ENCODE measurements around the gene KY.

The KY gene

GRCh38 chr3:134646086-134646485, 4.7 kb downstream of the KY start:
- no peak for TF ChIP-seq CTCF (IDR thresholded peaks at IDR 0.05; ENCODE audit: low read depth, low read length)
- no peaks in the 10 kb centered on the region for H3K36me3 ChIP-seq
- no peak overlapping the region for H3K27ac ChIP-seq
- H3K4me3 ChIP-seq (ENCODE audit: low read depth, low read length), result no peak overlapping the region
- H3K27me3 ChIP-seq (ENCODE audit: insufficient read depth, low read depth, severe bottlenecking), result peaks cover 5% of the 10 kb centered on the region
- H3K9me3 ChIP-seq (ENCODE audit: severe bottlenecking), result no peaks in the 10 kb centered on the region
- no peak for DNase-seq

GRCh38 chr3:134645515-134645914, 5.3 kb downstream of the KY start:
- no peak for DNase-seq
- Histone ChIP-seq H3K4me3 (ENCODE audit: low read depth, low read length) (no peak overlapping the region), H3K27me3 (ENCODE audit: insufficient read depth, low read depth, severe bottlenecking) (peaks cover 4% of the 10 kb centered on the region), H3K27ac (no peak overlapping the region), H3K36me3 (no peaks in the 10 kb centered on the region), H3K9me3 (ENCODE audit: severe bottlenecking) (no peaks in the 10 kb centered on the region)
- TF ChIP-seq CTCF (IDR thresholded peaks at IDR 0.05; ENCODE audit: low read depth, low read length), result no peak

- Histone ChIP-seq H3K36me3 (no peaks in the 10 kb centered on the region), H3K27ac (no peak overlapping the region), H3K4me3 (ENCODE audit: low read depth, low read length) (no peak overlapping the region), H3K9me3 (ENCODE audit: severe bottlenecking) (no peaks in the 10 kb centered on the region), H3K27me3 (ENCODE audit: insufficient read depth, low read depth, severe bottlenecking) (no peaks in the 10 kb centered on the region)
- no peak for TF ChIP-seq CTCF (IDR thresholded peaks at IDR 0.05; ENCODE audit: low read depth, low read length)
- no peak for DNase-seq
Observed at GRCh38 chr3:134644731-134645514, 5.9 kb downstream of the KY start.

- H3K27ac ChIP-seq, result no peak overlapping the region
- DNase-seq, result no peak
- H3K27me3 ChIP-seq (ENCODE audit: insufficient read depth, low read depth, severe bottlenecking), result no peaks in the 10 kb centered on the region
- H3K4me3 ChIP-seq (ENCODE audit: low read depth, low read length), result no peak overlapping the region
- H3K9me3 ChIP-seq (ENCODE audit: severe bottlenecking), result no peaks in the 10 kb centered on the region
- H3K36me3 ChIP-seq, result no peaks in the 10 kb centered on the region
- no peak for TF ChIP-seq CTCF (IDR thresholded peaks at IDR 0.05; ENCODE audit: low read depth, low read length)
Observed at GRCh38 chr3:134643150-134643675, 7.6 kb downstream of the KY start.

- no peaks in the 10 kb centered on the region for H3K9me3 ChIP-seq (ENCODE audit: severe bottlenecking)
- H3K36me3 ChIP-seq, result no peaks in the 10 kb centered on the region
- no peak overlapping the region for H3K27ac ChIP-seq
- no peak for DNase-seq
- no peak for TF ChIP-seq CTCF (IDR thresholded peaks at IDR 0.05; ENCODE audit: low read depth, low read length)
- H3K27me3 ChIP-seq (ENCODE audit: insufficient read depth, low read depth, severe bottlenecking), result no peaks in the 10 kb centered on the region
- no peak overlapping the region for H3K4me3 ChIP-seq (ENCODE audit: low read depth, low read length)
Observed at GRCh38 chr3:134642445-134643149, 8.2 kb downstream of the KY start.
